Activated naive CD4-positive, alpha-beta T cell treated with anti-CD3 and anti-CD28 coated beads, Interleukin-2, amount 50 U/mL, for 24 hours (primary cell): Measurements from ENCODE around the gene ZRANB1.

Source experiments
- H3K27ac Mint-ChIP-seq: one replicate; pipeline ENCODE4 v1.8.0; 2021; ENCODE audit warnings: mild to moderate bottlenecking, mixed read lengths
- H3K27me3 Mint-ChIP-seq: one replicate; pipeline ENCODE4 v1.8.0; 2021; ENCODE audit warnings: mixed read lengths
- H3K36me3 Mint-ChIP-seq: one replicate; pipeline ENCODE4 v1.8.0; 2021; ENCODE audit warnings: mixed read lengths
- H3K4me1 Mint-ChIP-seq: one replicate; pipeline ENCODE4 v1.8.0; 2021; ENCODE audit warnings: mixed read lengths
- H3K4me3 Mint-ChIP-seq: one replicate; pipeline ENCODE4 v1.8.0; 2021; ENCODE audit warnings: mild to moderate bottlenecking, mixed read lengths
- H3K9me3 Mint-ChIP-seq: one replicate; pipeline ENCODE4 v1.8.0; 2021; ENCODE audit warnings: mixed read lengths

The ZRANB1 gene

GRCh38 chr10:124992462-124993344, 50.8 kb downstream of the ZRANB1 start:
- no peaks in the 10 kb centered on the region for H3K27me3 Mint-ChIP-seq
- H3K4me3 Mint-ChIP-seq: no peak overlapping the region
- H3K27ac Mint-ChIP-seq: no peak overlapping the region
- H3K36me3 Mint-ChIP-seq: peaks cover 3% of the 10 kb centered on the region
- H3K9me3 Mint-ChIP-seq: no peaks in the 10 kb centered on the region
- H3K4me1 Mint-ChIP-seq: no peaks in the 10 kb centered on the region

- Mint-ChIP-seq H3K27ac (no peak overlapping the region), H3K9me3 (no peaks in the 10 kb centered on the region), H3K36me3 (peaks cover 3% of the 10 kb centered on the region), H3K4me3 (no peak overlapping the region), H3K27me3 (no peaks in the 10 kb centered on the region), H3K4me1 (no peaks in the 10 kb centered on the region)
Measured at GRCh38 chr10:124993345-124993708, 51.4 kb downstream of the ZRANB1 start.

DNA sequence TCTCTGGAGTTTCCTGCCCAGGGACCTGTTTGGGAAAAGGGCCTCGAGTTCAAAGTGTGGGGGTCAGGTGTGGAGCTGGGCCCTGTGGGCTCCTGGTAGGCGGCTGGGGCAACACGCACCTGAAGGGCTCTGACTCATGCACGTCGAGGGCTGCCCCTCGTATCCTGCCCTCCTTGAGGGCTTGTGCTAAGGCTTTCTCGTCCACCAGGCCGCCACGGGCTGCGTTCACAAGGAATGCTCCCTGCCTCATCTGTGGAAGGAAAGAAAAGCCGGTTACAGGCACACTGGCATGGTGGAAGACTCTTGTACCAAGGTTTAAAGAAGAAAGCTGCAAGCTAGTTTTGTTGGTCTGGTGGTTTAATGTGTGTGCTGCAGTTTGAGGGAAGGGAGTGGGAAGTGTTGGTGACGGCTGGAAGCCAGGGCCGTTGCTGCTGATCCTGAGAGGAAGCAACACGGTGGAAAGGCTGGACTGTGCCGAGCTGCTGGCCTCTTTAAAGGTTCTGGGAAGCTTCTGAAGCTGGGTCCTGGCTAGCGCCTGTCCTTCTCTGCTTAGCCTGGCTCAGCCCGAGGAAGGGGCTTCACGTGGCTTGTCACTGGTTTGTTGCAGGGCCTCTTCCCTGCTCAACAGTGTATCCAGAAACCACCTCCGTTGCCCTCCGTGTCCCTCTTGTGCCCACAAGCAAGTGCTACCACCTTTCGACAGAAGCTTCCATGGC, 52.0 kb downstream of the ZRANB1 start:
- Mint-ChIP-seq H3K9me3 (no peaks in the 10 kb centered on the region), H3K27ac (no peak overlapping the region), H3K4me3 (no peak overlapping the region), H3K36me3 (peaks cover 2% of the 10 kb centered on the region), H3K27me3 (no peaks in the 10 kb centered on the region), H3K4me1 (no peaks in the 10 kb centered on the region)

DNA sequence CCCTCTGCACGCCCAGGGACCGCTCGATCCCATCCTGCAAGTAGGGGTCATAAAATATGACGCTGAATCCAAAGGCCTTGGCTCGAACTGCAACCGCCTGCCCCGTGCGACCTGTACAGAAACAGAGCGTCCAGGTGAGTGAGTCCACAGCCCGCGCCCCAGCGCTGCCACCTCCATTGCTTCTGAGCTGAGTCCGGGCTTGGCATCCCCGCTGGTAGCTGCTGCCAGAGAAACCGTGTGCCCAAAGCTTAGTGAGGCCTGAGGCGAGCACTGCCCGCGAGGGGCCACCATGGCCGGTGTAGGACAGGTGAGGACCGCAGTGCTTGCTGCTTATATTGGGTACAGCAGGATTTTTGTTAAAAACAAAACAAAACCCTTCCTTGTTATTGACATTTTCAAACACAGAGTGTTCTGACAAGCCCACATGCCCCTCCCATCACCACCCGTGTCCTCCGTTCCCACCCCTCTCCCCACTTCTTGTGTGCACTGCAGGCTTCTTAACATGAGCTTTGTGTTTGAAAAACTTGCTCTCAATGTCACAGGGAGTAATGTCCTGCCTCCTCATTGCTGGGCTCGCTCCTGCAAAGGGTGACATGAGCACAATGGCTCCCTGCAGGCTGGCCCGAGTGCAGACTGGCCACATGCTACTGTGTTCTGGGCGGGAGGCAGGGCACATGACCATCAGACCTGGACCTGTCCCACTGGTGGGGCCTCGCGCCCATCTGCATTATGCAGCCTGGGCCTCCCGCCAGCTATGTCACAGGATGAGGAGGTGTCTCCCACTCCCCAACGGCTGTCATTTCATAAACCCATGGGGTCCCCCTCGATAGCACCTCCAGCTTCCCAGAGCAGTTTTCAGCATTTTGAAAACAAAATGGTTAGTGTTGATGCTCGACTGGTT, 52.9 kb downstream of the ZRANB1 start:
- no peaks in the 10 kb centered on the region for H3K36me3 Mint-ChIP-seq
- H3K4me1 Mint-ChIP-seq: no peaks in the 10 kb centered on the region
- no peaks in the 10 kb centered on the region for H3K9me3 Mint-ChIP-seq
- no peaks in the 10 kb centered on the region for H3K27me3 Mint-ChIP-seq
- no peak overlapping the region for H3K4me3 Mint-ChIP-seq
- H3K27ac Mint-ChIP-seq: no peak overlapping the region

GRCh38 chr10:124995605-124996004, 53.7 kb downstream of the ZRANB1 start:
- Mint-ChIP-seq H3K9me3 (no peaks in the 10 kb centered on the region), H3K27ac (no peak overlapping the region), H3K4me3 (no peak overlapping the region), H3K36me3 (no peaks in the 10 kb centered on the region), H3K27me3 (no peaks in the 10 kb centered on the region), H3K4me1 (no peaks in the 10 kb centered on the region)

- Mint-ChIP-seq H3K27me3 (no peaks in the 10 kb centered on the region), H3K27ac (no peak overlapping the region), H3K4me3 (no peak overlapping the region), H3K36me3 (no peaks in the 10 kb centered on the region), H3K9me3 (no peaks in the 10 kb centered on the region), H3K4me1 (no peaks in the 10 kb centered on the region)
Measured at GRCh38 chr10:124996127-124996853, 54.4 kb downstream of the ZRANB1 start.

- no peaks in the 10 kb centered on the region for H3K27me3 Mint-ChIP-seq
- no peaks in the 10 kb centered on the region for H3K9me3 Mint-ChIP-seq
- H3K4me3 Mint-ChIP-seq: no peak overlapping the region
- no peak overlapping the region for H3K27ac Mint-ChIP-seq
- no peaks in the 10 kb centered on the region for H3K4me1 Mint-ChIP-seq
- no peaks in the 10 kb centered on the region for H3K36me3 Mint-ChIP-seq
Measured at GRCh38 chr10:124996854-124997215, 54.9 kb downstream of the ZRANB1 start.

DNA sequence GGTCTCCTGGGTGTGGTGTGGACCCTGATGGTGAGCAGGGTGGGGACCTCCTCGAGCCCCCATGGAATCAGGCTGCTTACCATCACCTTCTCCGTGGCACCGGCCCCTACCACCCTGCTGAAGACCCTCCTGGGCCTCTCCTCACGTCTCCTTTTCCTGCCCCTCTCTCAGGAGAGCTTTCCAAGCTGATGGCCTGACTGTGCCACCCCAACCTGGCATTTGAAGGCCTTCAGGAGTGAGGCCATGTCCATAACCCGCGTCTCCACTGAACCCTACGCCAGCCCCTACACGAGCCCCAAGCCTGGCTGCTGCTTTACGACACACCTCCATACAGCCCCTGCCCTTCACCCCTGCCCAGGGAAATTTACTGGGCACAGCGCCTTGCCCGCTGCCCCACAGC, 55.4 kb downstream of the ZRANB1 start:
- Mint-ChIP-seq H3K36me3 (no peaks in the 10 kb centered on the region), H3K4me3 (no peak overlapping the region), H3K27ac (no peak overlapping the region), H3K4me1 (no peaks in the 10 kb centered on the region), H3K27me3 (no peaks in the 10 kb centered on the region), H3K9me3 (no peaks in the 10 kb centered on the region)

GRCh38 chr10:124997771-124998623, 56.1 kb downstream of the ZRANB1 start:
- Mint-ChIP-seq H3K27me3 (no peaks in the 10 kb centered on the region), H3K36me3 (no peaks in the 10 kb centered on the region), H3K27ac (no peak overlapping the region), H3K9me3 (no peaks in the 10 kb centered on the region), H3K4me3 (no peak overlapping the region), H3K4me1 (no peaks in the 10 kb centered on the region)

- Mint-ChIP-seq H3K27ac (no peak overlapping the region), H3K9me3 (no peaks in the 10 kb centered on the region), H3K27me3 (no peaks in the 10 kb centered on the region), H3K4me3 (no peak overlapping the region), H3K36me3 (no peaks in the 10 kb centered on the region), H3K4me1 (no peaks in the 10 kb centered on the region)
Measured at GRCh38 chr10:124998624-124999291, 56.8 kb downstream of the ZRANB1 start.

GRCh38 chr10:124999433-125000365, 57.8 kb downstream of the ZRANB1 start:
- Mint-ChIP-seq H3K36me3 (no peaks in the 10 kb centered on the region), H3K27ac (no peak overlapping the region), H3K4me1 (no peaks in the 10 kb centered on the region), H3K27me3 (no peaks in the 10 kb centered on the region), H3K4me3 (no peak overlapping the region), H3K9me3 (no peaks in the 10 kb centered on the region)

DNA sequence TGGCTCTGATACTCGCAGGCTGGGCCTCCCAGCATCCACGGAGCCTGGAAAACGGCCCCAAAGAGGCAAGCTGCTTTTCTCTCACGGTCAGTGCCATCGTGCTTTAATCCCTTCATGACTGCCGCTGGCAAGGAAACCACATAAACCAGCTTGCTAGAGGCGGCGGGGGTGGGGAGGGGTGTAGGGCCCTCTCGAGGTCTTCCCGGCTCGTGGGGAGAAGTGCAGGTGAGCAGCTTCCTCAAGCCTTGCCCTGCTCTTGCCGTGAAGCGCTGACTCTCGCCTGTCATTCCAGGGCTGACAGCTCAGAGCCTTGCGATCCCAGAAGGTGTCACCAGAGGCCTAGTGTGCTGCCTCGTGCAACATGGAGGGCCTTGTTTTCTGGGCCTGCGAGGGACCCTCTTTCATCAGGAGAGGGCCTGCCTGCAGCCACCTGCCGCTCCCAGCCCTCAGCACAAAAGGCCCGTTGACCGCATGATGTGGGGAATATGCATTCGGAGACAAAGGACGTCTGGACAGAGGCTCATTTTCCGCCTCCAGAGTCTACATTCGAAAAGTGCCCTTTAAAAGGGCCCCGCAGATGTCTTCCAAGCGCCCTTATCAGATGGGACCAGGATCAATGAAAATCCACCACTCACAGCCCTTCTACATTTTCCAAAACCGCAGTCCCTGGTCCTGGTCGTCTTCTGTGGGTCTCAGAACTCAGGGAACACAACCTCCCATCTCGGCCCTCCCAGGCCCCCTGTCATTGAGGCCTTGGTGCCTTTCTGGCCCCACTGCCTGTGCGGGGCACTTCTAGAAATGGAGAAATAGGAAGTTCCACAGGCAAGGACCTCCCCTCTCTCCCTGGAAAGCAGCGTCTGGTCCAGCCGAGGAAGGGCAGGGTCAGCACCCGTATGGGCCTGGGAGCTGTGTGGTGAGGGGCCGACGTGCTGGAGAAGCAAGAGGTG, 58.7 kb downstream of the ZRANB1 start:
- H3K4me1 Mint-ChIP-seq: no peaks in the 10 kb centered on the region
- H3K9me3 Mint-ChIP-seq: no peaks in the 10 kb centered on the region
- no peak overlapping the region for H3K27ac Mint-ChIP-seq
- H3K27me3 Mint-ChIP-seq: no peaks in the 10 kb centered on the region
- no peak overlapping the region for H3K4me3 Mint-ChIP-seq
- no peaks in the 10 kb centered on the region for H3K36me3 Mint-ChIP-seq
